Lower lobe of right lung (tissue), 2 donors: ENCODE data around the gene IRAK3. TPM values are rescaled to one million over a fixed set of nuclear protein-coding genes. Genes with fewer than 3 reads are reported as not detected.

Experiments
- ATAC-seq, 2 donors: fragments of 200-7000 bp; cut with Tn5 transposase; one replicate each; pipeline ENCODE4 v1.9.1; 2020 to 2022; ENCODE audit warnings: mild to moderate bottlenecking in 2 of 2, moderate library complexity in 2 of 2
- DNase-seq: peaks from one replicate; pipeline ENCODE4 v3.0.0-alpha.2; 2020
- H3K27ac ChIP-seq: fragments of 200-600 bp; one replicate; pipeline ENCODE4 v1.8.0; 2022
- H3K27me3 ChIP-seq: fragments of 200-600 bp; one replicate; pipeline ENCODE4 v1.8.0; 2022; ENCODE audit warnings: low read depth
- H3K36me3 ChIP-seq: fragments of 200-600 bp; one replicate; pipeline ENCODE4 v1.8.0; 2022; ENCODE audit warnings: mild to moderate bottlenecking
- H3K4me1 ChIP-seq: fragments of 200-600 bp; one replicate; pipeline ENCODE4 v1.8.0; 2022
- H3K4me3 ChIP-seq: fragments of 200-600 bp; one replicate; pipeline ENCODE4 v1.8.0; 2022; ENCODE audit warnings: mild to moderate bottlenecking
- H3K9me3 ChIP-seq: fragments of 200-600 bp; one replicate; pipeline ENCODE4 v1.8.0; 2022
- CTCF ChIP-seq: fragments of 200-600 bp; IDR thresholded peaks from one replicate; pipeline ENCODE4 v1.8.0; 2022; ENCODE audit warnings: antibody characterized with exemption, mild to moderate bottlenecking
- intact Hi-C: fragments of 100-400 bp; cut with DNase I; formaldehyde crosslinking; loops from one replicate; pipeline ENCODE4 v1.11.0; 2022
- total RNA-seq: library from RNA; stranded (reverse); fragmentation: NEBNext Ultra II Directional; extraction: Animal tissue kit (Norgen Biotek cat#: 25700); gene quantifications from one replicate; pipeline ENCODE4 v1.2.1, GENCODE V29; 2021
- donor health status: DM: no; HTN: yes; CAD: no; lungs with severe emphysema.

The IRAK3 gene
- total RNA-seq, 1 donor from 2014 or later, result 50.7 TPM

GRCh38 chr12:66243911-66244310 lies 54.9 kb downstream of the IRAK3 start:
- no peak for DNase-seq
- Histone ChIP-seq H3K9me3 (no peaks in the 10 kb centered on the region), H3K4me1 (no peaks in the 10 kb centered on the region), H3K36me3 (peaks cover 69% of the 10 kb centered on the region), H3K27ac (no peak overlapping the region), H3K4me3 (no peak overlapping the region), H3K27me3 (no peaks in the 10 kb centered on the region)
- intact Hi-C loops, result no loop called here
- TF ChIP-seq CTCF, result no peak
- no peak for ATAC-seq

GRCh38 chr12:66244446-66244845 lies 55.4 kb downstream of the IRAK3 start:
- Histone ChIP-seq H3K9me3 (no peaks in the 10 kb centered on the region), H3K27me3 (no peaks in the 10 kb centered on the region), H3K36me3 (peaks cover 74% of the 10 kb centered on the region), H3K27ac (no peak overlapping the region), H3K4me1 (no peaks in the 10 kb centered on the region), H3K4me3 (no peak overlapping the region)
- intact Hi-C loops, result no loop called here
- TF ChIP-seq CTCF, result no peak
- ATAC-seq (no peak), DNase-seq (no peak)

GRCh38 chr12:66247741-66248140 lies 58.7 kb downstream of the IRAK3 start:
- ATAC-seq (no peak), DNase-seq (no peak)
- intact Hi-C loops, result no loop called here
- H3K36me3 ChIP-seq, result peaks cover 83% of the 10 kb centered on the region
- no peaks in the 10 kb centered on the region for H3K4me1 ChIP-seq
- H3K27ac ChIP-seq, result no peak overlapping the region
- no peak for TF ChIP-seq CTCF
- H3K27me3 ChIP-seq, result no peaks in the 10 kb centered on the region
- H3K4me3 ChIP-seq, result no peak overlapping the region
- no peaks in the 10 kb centered on the region for H3K9me3 ChIP-seq

- peaks cover 53% of the 10 kb centered on the region for H3K36me3 ChIP-seq
- intact Hi-C loops, result no loop called here
Measured at GRCh38 chr12:66251049-66251448, 62.0 kb downstream of the IRAK3 start.

GRCh38 chr12:66252771-66253170 lies 63.8 kb downstream of the IRAK3 start:
- no peak for TF ChIP-seq CTCF
- peaks cover 36% of the 10 kb centered on the region for H3K36me3 ChIP-seq
- DNase-seq, result no peak
- no peaks in the 10 kb centered on the region for H3K4me1 ChIP-seq
- no peak for ATAC-seq
- no peak overlapping the region for H3K27ac ChIP-seq
- intact Hi-C loops, result no loop called here
- no peak overlapping the region for H3K4me3 ChIP-seq
- no peaks in the 10 kb centered on the region for H3K9me3 ChIP-seq
- no peaks in the 10 kb centered on the region for H3K27me3 ChIP-seq

More at GRCh38 chr12:66251049-66251448, 62.0 kb downstream of the IRAK3 start:
- Histone ChIP-seq H3K27me3 (no peaks in the 10 kb centered on the region), H3K4me1 (no peaks in the 10 kb centered on the region), H3K27ac (no peak overlapping the region), H3K4me3 (no peak overlapping the region), H3K9me3 (no peaks in the 10 kb centered on the region)
- TF ChIP-seq CTCF, result no peak
- DNase-seq, result no peak
- no peak for ATAC-seq

- H3K4me1 ChIP-seq, result no peaks in the 10 kb centered on the region
- peaks cover 9% of the 10 kb centered on the region for H3K36me3 ChIP-seq
- no peak overlapping the region for H3K27ac ChIP-seq
- H3K9me3 ChIP-seq, result no peaks in the 10 kb centered on the region
- intact Hi-C loops, result no loop called here
- no peak overlapping the region for H3K4me3 ChIP-seq
- ATAC-seq (no peak), DNase-seq (no peak)
- H3K27me3 ChIP-seq, result no peaks in the 10 kb centered on the region
- no peak for TF ChIP-seq CTCF
Measured at GRCh38 chr12:66255737-66256136, 66.7 kb downstream of the IRAK3 start.
